ENCODE results near the gene EXOC4. TPM values are rescaled to one million over a fixed set of nuclear protein-coding genes. Genes with fewer than 3 reads are reported as not detected.

Gene EXOC4
- total RNA-seq, 4 donors from 2014 or later: 30.7 to 62.4 (median 40.4) TPM

- WGBS, 2 donors: 49 to 56% methylated on average over 3 of the region's 3 CpGs
- Histone ChIP-seq H3K36me3 (peaks cover 0 to 16% (median 0%) of the 10 kb centered on the region in 3 donors), H3K4me3 (no peak overlapping the region), H3K4me1 (no peaks in the 10 kb centered on the region), H3K27ac (no peak overlapping the region), H3K27me3 (no peaks in the 10 kb centered on the region), H3K9me3 (peaks cover 0 to under 1% (median under 1%) of the 10 kb centered on the region in 3 donors)
- TF ChIP-seq CTCF (IDR thresholded peaks at IDR 0.05): no peak
- TF ChIP-seq POLR2A (IDR thresholded peaks at IDR 0.05): no peak
- no peak for DNase-seq
- intact Hi-C loops (cut with DNase I): no loop called here
Observed at GRCh38 chr7:133358708-133359107, 105.8 kb downstream of the EXOC4 start.

- TF ChIP-seq POLR2A (IDR thresholded peaks at IDR 0.05): no peak
- no peak for TF ChIP-seq CTCF (IDR thresholded peaks at IDR 0.05)
- no peak for DNase-seq
- Histone ChIP-seq H3K27ac (no peak overlapping the region), H3K4me1 (no peaks in the 10 kb centered on the region), H3K9me3 (no peaks in the 10 kb centered on the region), H3K36me3 (peaks cover 0 to 16% (median 0%) of the 10 kb centered on the region in 3 donors), H3K27me3 (no peaks in the 10 kb centered on the region), H3K4me3 (no peak overlapping the region)
- intact Hi-C loops (cut with DNase I): no loop called here
Observed at GRCh38 chr7:133359449-133359848, 106.6 kb downstream of the EXOC4 start.

- H3K4me1 ChIP-seq: peaks cover 0 to 7% (median 0%) of the 10 kb centered on the region in 3 donors
- intact Hi-C loops (cut with DNase I): no loop called here
- H3K36me3 ChIP-seq: peaks cover 0 to 16% (median 0%) of the 10 kb centered on the region in 3 donors
- H3K27ac ChIP-seq: no peak overlapping the region
- TF ChIP-seq CTCF (IDR thresholded peaks at IDR 0.05) (no peak), POLR2A (IDR thresholded peaks at IDR 0.05) (no peak)
- no peak for DNase-seq
- H3K27me3 ChIP-seq: no peaks in the 10 kb centered on the region
- H3K9me3 ChIP-seq: no peaks in the 10 kb centered on the region
- 97 to 100% methylated on average over 2 of the region's 2 CpGs for WGBS, 2 donors
- no peak overlapping the region for H3K4me3 ChIP-seq
Observed at GRCh38 chr7:133360201-133360600, 107.3 kb downstream of the EXOC4 start.

- no peaks in the 10 kb centered on the region for H3K27me3 ChIP-seq
- no peak for DNase-seq
- intact Hi-C loops (cut with DNase I): no loop called here
- H3K36me3 ChIP-seq: peaks cover 0 to 9% (median 0%) of the 10 kb centered on the region in 3 donors
- H3K4me1 ChIP-seq: peaks cover 0 to 14% (median 0%) of the 10 kb centered on the region in 3 donors
- H3K9me3 ChIP-seq: no peaks in the 10 kb centered on the region
- no peak overlapping the region for H3K27ac ChIP-seq
- no peak for TF ChIP-seq POLR2A (IDR thresholded peaks at IDR 0.05)
- no peak for TF ChIP-seq CTCF (IDR thresholded peaks at IDR 0.05)
- H3K4me3 ChIP-seq: no peak overlapping the region
Observed at GRCh38 chr7:133361806-133362205, 108.9 kb downstream of the EXOC4 start.

GRCh38 chr7:133364959-133365690 lies 112.2 kb downstream of the EXOC4 start:
- DNase-seq: no peak

More at GRCh38 chr7:133364959-133365690, 112.2 kb downstream of the EXOC4 start:
- 58 to 61% methylated on average over 4 of the region's 4 CpGs for WGBS, 2 donors
- H3K27ac ChIP-seq: no peak overlapping the region
- H3K27me3 ChIP-seq: no peaks in the 10 kb centered on the region
- H3K36me3 ChIP-seq: peaks cover 0 to 4% (median 0%) of the 10 kb centered on the region in 3 donors
- TF ChIP-seq POLR2A (IDR thresholded peaks at IDR 0.05): no peak
- TF ChIP-seq CTCF (IDR thresholded peaks at IDR 0.05): no peak
- intact Hi-C loops (cut with DNase I): no loop called here
- no peak overlapping the region for H3K4me3 ChIP-seq
- no peaks in the 10 kb centered on the region for H3K9me3 ChIP-seq
- H3K4me1 ChIP-seq: peaks cover 0 to 14% (median 0%) of the 10 kb centered on the region in 3 donors
